GM18909 (cell line): ENCODE data around the gene OCEL1.
A peak's percentile ranks its signal among the peaks of the same experiment; 100 is the strongest.

Experiments
- ATAC-seq: cut with Tn5 transposase; IDR thresholded peaks from one replicate; pipeline ENCODE4 v1.9.1; 2021; ENCODE audit warnings: mild to moderate bottlenecking; ENCODE audit not compliant: unreplicated experiment, poor library complexity

OCEL1 gene

DNA sequence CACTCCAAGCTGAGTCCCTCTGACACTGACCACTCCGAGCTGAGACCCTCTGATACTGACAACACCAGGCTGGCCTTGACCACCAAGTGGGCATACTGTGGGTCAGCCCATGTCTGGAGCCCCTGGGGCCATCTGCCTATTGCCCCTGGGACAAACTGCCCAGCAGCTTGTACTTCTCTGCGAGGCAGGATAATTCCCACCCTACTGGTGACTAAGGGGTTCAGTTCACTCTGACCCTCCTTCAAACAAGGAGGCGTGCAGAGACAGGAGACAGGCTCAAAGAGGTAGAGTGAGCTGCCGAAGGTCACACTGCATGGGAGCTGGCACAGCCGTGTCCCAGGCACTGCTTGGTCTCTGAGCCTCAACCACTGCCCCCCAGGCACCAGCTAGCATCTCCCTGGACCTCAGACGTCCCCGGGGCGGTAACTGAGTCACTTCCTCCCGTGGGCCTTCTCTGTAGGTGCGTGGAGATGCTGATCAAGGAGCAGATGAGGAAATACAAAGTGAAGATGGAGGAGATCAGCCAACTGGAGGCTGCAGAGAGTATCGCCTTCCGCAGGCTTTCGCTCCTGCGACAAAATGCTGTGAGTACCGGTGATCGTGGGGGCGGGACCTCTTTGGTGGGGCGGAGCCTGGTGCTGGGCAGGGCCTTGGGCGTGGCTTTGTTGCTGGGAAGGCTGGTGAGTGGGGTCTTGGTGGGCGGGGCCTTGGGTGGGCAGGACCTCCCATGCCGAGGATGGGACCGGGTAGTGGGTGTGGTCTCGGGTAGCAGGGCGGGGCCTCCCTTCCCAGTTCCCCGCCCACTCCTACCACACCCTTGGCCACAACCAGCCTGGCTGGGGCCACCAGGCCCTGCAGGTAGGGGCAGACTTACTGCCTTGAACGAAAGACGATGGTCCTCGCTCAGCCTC is 16.6 kb upstream of the OCEL1 start:
- no peak for ATAC-seq

GRCh38 chr19:17210296-17210695 is 15.7 kb upstream of the OCEL1 start:
- no peak for ATAC-seq

- ATAC-seq, result no peak
Observed at GRCh38 chr19:17211547-17212446, 14.2 kb upstream of the OCEL1 start.

GRCh38 chr19:17213334-17213733 is 12.7 kb upstream of the OCEL1 start:
- ATAC-seq, result no peak

DNA sequence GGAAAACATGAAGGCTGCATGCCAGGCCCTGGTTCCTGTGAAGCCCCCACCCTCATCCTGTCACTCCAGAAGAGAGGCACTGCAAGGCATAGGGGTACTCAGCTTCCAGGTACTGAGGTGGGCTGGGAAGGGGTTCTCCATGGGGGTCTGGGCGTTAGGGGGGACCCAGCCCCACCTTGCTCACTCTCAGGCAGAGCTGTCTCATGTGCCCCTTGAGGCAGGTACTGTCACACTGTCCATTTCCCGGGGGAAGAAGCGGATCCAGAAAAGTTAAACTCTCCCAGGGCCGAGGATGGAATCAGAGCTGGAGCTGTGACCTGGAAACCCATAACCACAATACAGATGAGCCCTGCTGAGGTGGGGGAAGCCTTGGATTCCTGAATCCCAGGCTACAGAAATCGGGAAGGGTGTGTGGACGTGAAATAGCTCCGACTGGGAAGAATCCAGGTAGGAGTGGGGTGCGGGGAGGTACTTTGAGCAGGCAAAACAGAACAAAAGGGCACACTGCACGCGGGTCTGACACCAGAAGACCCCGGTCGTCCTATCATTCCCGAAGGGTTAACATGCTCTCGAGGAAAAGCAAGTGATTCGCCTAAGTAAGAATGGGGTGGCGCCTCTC is 11.4 kb upstream of the OCEL1 start:
- ATAC-seq, result no peak

DNA sequence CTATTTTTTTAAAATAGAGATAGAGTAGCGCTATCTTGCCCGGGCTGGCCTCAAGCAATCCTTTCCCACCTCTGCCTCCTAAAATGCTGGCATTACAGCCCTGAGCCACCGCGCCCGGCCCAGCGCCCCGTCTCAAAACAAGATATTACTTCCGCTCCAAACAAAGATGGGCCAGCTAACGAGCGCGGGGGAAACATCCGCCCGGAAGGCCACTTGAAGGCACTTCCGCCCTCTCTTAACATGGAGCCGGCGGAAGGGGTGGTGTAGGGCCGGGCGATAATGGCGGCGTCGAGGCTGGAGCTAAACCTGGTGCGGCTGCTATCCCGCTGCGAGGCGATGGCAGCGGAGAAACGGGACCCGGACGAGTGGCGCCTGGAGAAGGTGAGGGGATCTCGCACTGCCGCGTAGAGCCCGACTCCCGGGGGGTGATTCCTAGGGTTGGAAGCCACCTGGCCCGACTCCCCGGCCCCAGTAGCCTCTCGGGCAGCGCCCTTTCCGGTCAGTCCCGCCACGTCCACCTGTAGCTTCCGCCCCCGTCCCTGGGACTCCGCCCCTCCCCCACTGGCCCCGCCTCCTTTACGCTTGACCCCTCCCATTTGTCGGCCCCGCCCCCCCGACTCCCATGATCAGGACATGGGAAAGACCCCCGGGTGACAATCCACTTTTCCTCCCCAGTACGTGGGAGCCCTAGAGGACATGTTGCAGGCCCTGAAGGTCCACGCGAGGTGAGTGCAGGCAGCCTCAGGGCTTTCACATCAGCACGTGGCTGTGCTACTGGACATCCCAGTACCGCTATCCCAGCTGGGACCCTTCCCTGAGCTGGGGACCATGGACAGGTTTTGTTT is 10.7 kb upstream of the OCEL1 start, which contains the start of gene USE1:
Gene USE1, plus strand, starts transcription at position 231 of the 845 bp plus-strand sequence. Its CDS starts 49 bp downstream, at position 280.
- peak; percentile 79 for ATAC-seq

DNA sequence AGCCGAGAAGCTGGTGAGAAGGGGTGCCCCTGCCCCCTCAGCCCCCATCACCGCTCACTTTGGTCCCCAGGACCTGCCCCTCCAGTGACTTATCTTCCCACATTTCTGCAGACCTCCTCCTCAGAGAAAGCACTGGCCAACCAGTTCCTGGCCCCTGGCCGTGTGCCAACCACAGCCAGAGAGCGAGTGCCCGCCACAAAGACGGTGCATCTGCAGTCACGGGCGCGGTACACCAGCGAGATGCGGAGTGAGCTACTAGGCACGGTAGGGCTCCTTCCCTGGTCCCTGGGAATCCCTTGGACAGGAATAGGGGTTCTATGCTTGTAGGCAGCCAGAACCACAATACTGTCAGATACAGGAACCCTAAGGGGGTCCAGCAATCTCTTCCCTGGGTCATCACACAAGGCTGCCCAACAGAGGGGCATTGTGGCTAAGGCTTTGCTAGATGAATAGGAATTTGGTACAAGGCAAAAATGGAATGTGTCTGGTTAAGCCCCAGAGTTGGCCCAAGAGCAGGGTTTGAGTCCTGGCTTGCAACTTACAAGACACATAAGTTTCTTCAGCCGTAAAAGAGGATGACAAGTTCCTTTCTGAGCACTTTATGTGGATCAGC is 9.9 kb upstream of the OCEL1 start:
- ATAC-seq, result no peak

- ATAC-seq, result no peak
Observed at GRCh38 chr19:17219286-17219685, 6.7 kb upstream of the OCEL1 start.

GRCh38 chr19:17220207-17220758 is 5.7 kb upstream of the OCEL1 start:
- no peak for ATAC-seq

GRCh38 chr19:17225053-17225452 is 973 bp upstream of the OCEL1 start:
- no peak for ATAC-seq

GRCh38 chr19:17227798-17228367 is 1.9 kb downstream of the OCEL1 start:
- ATAC-seq, result no peak

- no peak for ATAC-seq
Observed at GRCh38 chr19:17229890-17230289, 3.9 kb downstream of the OCEL1 start.

- ATAC-seq, result no peak
Observed at GRCh38 chr19:17232258-17232657, 6.2 kb downstream of the OCEL1 start.

DNA sequence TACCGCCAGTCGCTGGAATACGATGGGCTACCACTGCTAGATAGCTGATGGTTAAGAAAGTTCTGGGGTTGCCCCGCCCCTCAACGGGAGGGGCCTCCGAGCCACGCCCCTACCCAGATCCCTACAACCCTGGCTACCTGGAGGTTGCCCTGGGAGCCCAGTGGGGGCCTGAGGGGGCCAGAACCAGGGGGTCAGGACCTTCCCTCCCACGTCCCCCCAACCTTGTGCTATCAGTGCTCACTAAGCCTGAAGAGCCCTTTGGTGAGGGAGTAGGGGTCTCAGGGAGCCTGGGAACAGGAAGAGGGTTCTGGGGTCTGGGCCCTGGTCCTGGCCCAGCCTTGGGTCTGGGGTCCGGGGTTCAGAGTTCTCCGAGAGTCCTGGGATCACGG is 8.9 kb downstream of the OCEL1 start:
- peak; percentile 41 for ATAC-seq

GRCh38 chr19:17235300-17235970 is 9.4 kb downstream of the OCEL1 start:
- peak; percentile 61 for ATAC-seq

GRCh38 chr19:17235971-17236777 is 10.1 kb downstream of the OCEL1 start:
- ATAC-seq, result no peak

DNA sequence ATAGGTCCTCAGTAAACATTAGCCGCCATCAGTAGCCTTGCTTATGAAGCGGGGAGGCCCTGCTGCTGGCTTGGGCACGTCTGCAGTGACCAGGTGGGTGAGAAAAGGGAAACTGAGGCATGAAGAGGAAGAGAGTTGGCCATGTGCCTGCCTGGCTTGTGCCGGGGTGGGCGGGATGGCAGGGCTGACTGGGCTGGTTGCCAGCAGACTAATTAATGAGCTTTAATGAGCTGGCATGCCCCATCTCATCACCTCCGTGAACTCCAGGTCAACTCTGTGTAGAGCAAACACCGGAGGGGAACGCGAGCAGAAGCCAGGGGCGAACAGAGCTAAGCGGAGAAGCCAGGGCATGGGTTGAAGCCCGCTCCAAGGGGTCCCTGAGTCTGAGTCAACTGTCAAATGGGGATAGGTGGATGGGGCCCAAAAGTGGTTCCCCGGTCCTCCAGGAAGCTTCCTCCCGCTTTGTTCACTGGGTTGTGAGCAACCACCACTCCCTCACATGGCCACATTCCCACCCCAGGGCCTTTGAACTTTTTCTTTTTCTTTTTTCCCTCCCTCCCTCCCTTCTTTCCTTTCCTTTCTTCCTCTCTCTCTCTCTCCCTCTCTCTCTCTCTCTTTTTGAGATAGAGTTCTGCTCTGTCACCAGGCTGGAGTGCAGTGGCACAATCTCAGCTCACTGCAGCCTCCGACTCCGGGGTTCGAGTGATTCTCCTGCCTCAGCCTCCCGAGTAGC is 11.0 kb downstream of the OCEL1 start:
- no peak for ATAC-seq
